ENCODE measurements around the gene SLC12A3.
A peak's percentile ranks its signal among the peaks of the same experiment; 100 is the strongest.

The SLC12A3 gene

DNA sequence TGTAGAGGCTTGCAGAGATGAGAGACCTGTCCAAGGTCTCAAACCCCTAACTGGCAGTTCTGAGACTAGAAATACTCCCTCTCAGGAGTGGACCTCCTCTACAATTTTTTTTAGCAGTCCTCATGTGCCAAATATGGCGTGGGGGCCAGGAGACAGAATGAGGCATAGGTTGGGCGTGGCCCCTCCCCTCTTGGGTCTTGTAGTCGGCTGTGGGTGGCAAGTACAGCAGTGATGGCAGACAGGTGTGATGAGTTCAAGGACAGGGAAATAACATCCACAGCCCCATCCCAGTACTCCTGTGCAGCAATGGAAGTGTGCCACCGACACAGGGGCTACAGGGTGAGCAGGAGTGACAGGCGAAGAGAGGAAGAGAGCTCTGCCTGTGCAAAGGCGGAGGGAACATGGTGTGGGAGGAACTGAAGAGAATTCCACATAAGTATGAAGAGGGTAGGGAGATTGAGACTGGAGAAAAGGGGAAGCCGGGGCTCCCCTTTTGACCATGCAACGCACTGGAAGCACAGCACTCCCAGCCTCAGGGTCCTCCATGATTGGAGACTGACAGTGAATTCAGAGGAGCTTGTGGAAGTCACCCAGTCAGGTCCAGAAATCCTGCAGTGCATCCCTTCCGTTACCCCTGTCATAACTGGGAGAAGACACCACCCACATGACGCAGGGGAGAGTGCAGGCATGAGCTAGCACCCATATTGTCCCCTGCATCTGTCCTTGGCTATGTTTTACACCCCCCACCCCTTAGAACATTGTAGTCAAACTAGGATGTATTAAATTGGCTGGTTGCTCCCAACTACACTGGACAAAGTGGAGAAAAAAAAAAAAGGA, 82.0 kb downstream of the SLC12A3 start:
- DNase-seq: no peak

DNA sequence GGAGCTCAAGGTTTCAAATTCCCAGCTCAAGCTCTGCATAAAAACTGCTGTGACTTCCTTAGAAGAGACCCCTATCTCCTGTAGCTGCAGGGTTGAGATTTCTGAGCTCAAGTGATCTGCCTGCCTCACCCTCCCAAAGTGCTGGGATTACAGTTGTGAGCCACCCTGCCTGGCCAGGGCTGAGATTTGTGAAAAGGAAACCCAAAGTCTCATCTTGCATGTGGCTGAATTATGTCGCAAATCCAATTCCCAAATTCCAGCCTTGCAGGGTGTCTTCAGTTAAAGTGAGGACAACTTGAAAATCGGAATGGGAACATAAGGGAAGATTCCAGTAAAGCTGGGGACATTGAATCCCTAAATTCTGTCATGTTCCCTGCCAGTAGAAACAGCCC, 82.6 kb downstream of the SLC12A3 start:
- DNase-seq: no peak

DNA sequence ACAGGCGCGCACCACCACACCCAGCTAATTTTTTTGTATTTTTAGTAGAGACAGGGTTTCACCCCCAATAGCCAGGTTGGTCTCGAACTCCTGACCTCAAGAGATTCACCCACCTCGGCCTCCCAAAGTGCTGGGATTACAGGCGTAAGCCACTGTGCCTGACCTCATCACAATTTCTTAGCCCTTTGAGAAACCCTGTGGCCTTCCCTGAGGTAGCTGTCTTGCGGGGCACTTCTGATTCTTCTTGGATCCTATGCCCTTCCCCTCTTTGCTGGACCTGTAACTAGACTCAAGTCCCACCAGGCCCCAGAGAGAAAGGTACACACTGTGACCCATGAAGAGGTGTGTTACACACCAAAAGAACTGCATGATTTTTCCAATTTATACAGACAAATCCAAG, 83.2 kb downstream of the SLC12A3 start:
- DNase-seq: no peak

DNA sequence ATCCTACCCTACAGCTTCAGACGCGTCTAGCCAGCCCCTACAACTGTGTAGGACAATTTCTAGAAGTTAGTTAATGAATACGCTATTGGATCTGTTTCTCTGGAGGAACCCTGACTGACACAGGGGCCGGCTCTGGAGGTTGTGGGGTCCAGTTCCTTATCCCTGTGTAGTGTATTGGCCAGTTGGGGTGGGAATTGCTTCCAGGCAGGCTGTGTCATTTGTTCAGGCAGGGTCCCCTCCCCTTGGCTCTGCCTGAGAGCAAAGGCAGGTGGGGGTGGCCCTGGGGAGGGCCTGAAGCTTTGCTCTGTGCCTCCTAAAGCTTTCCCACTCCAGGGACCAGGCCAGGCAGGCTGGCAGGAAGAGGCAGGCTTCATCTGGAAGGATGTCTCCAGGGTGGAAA, 85.0 kb downstream of the SLC12A3 start:
- no peak for DNase-seq

DNA sequence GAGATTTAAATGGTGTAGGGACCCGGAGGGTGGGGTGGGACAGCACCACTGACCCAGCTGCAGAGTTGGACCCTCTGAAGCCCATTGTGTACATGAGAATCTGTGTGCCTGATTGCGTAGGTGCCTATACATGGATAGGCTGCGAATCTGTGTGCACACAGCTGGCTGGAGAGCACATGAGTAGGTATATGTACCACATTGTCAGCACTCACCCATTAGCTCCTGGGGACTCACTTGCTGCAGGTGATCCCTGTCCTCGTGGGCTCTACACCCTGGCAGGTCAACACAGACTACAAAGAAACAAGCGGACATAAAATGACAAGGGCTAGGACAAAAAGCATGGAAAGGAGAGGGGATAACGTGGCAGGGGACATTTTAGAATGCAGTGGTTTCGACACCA, 85.4 kb downstream of the SLC12A3 start:
- no peak for DNase-seq

DNA sequence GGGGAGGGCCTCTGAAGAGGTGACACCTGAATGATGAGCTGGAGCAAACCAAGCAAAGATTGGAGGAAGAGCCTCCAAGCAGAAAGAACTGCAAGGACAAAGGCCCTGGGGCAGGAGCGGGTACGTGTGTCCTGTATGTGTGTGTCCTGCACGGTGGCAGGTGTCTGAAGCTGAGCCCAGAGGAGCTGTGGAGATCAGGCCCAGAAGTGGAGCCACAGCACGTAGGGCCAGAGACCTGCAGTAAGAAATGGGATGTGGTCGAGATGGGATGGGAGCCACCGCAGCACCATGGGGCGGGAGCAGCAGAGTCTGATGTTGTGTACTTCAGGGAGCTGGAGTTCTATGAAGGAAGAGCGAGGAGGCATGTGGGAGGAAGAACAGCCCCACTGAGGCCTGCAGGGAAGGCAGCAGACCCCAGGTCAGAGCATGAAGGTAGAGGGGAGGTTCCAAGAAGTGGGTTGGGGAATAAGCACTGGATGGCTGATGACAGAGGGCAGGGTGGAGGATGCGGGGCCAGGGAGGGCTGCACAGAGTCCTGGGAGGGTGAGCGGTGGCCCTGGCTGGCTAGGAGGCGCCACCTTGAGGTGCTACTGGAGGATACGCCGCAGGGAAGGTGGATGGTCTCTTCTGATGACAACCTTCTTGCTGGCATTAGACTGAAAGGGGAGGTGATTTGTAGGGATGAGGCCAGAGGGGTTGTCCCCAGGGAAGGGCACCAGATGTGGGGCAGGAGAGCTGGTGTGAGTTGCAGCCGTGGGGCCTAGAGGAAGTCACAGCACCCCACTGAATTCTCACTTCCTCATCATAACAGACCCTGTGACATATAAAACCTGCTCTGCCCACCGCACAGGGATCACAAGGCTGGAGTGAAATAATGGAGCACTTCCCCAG, 86.1 kb downstream of the SLC12A3 start:
- DNase-seq: peak in 3 of 4 experiments; percentile 18 to 31 (median 25)

DNA sequence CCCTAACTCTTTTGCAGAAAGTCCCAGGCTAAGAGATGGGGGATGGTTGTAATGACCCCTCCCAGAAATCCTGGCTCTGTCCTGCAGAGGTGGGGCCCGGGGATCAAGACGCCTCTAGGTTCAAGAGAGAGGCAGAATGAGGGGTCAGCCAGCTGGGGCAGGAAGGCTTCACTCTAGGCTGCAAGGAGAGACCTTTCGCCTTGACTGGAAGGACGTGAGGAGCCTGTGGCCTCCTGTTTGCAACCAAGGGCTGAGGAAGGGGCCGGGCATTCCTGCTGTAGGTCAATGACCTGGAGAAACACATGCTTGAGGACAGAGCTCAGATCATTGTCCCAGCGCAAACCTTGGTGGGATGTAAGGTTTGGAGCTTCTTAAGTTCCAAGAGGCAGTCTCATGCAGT, 88.0 kb downstream of the SLC12A3 start:
- no peak for DNase-seq

DNA sequence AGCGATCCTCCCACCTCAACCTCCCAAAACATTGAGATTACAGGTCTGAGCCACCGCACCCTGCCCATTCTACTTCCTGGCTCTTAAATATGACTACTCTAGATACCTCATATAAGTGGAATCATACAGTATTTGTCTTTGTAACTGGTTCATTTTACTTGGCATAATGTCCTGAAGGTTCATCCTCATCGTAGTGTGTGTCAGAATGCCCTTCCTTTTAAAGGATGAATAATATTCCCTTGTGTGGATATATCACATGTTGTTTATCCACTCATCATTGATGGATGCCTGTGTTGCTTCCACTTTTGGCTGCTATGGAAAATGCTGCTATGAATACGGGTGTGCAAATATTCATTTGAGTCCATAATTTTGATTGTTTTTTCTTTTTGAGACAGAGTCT, 91.1 kb downstream of the SLC12A3 start:
- no peak for DNase-seq

DNA sequence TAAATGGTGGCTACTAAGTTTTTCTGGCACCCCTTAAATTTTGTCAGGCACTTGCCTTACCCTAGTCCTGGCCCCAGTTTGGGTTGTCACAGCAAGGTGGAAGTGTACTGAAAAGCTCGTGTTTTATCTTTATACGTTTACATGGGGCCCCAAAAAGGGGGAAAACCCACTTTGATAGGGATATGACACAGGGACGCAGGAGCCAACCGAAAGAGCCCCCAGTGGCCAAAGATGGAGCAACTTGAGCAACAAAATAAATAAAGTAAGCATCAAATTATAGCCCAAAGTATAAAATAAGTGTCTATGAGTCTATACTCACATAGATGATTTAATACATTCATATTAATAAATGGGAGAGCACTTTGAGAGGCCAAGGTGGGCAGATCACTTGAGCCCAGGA, 91.7 kb downstream of the SLC12A3 start:
- no peak for DNase-seq

DNA sequence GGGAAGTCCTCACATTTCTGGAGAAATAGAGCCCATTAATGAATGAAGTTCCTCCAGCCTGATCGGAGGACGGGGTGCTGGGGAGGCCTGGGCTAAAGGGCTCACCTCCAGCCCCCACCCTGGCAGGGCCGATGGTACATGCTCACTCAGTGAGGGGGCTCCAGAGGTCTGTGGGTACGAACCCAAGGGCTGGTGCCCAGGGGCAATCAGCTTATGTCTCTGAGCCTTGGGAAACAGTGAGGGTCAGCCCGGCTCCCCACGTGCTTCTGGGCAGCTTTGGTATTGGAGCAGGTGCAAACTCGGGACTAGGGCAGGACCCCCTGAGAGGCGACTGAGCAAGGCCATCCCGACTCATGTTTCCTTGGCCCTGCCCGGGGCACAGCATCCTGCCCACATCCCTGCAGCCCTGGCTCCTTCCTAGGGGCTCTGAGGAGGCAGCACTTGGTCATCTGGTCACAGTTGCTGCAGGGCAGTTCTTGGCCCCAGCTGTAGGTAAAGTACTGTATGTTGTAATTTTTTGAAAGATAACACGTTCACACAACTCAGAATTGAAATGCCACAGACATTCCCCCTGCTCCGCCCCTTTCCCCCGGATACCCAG, 95.8 kb downstream of the SLC12A3 start:
- DNase-seq: no peak

DNA sequence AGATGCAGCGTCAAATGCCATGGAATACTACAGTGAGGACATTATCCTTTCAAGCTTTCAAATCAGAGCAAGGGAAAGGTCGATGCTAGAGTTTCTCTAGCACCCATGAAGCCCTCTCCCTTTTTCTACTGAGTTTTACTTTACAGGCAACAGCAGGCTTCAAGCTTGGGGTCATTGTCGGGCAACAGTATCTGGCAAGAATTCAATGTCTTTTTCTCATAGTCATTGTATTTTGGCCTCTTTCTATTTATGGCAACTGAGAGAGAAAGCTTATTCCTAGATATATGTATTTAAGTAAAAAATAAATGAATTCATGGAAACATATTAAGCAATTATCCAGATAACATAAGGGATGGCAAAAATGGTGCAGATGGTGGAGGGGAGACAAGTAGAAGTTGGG, 96.4 kb downstream of the SLC12A3 start:
- DNase-seq: no peak

DNA sequence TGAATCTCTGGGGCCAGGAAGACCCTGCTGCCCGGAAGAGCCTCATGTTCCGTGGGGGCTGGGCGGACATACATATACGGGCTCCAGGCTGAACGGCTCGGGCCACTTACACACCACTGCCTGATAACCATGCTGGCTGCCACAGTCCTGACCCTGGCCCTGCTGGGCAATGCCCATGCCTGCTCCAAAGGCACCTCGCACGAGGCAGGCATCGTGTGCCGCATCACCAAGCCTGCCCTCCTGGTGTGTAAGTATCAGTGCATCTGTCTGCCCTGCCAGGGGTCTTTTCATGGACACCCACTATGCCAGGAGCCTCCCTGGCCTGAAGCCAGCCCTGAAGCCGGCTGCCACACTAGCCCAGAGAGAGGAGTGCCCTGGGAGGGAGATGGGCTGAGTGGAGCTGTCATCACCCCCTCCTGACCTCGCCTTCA, 96.9 kb downstream of the SLC12A3 start, which contains the start of gene CETP:
Gene CETP (plus strand): TSS at position 100 of the 431 bp plus-strand sequence. CDS start 30 bp downstream, at position 130.
- DNase-seq: no peak

DNA sequence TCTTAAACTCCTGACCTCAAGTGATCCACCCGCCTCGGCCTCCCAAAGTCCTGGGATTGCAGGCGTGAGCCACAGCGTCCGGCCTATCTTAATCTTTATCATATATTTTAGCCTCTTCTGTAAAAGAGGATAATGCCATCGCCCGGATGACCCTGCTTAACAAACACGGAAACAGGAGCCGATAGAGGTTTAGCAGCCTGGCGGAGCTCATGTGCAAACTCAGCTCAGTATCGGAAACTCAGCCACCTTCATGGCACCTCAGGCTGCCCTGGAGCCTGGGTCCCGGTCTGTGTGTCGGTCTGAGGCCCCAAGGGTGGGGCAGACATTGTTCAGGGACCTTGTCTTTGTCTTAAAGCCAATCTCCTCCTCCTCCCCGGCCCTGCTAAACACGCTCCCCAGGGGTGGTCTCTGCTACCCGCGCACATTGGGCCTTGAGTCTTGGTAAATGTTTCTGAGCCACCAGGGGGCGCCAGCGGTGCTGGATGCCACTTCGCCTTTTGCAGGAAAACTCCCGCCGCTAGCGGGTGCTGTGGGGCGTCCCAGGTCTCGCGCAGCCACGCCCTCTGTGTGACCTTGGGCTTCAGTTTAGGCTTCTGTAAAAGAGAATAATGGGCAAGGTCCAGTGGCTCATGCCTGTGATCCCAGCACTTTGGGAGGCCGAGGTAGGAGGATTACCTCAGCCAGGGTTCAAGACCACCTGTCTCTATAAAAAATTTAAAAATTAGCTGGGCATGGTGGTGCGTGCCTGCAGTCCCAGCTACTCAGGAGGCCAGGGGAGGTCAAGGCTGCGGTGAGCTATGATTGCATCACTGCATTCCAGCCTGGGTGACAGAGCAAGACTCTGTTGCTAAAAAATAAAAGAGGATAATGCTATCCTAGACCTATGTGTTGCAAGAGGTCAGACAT, 99.5 kb downstream of the SLC12A3 start:
- DNase-seq: peak; percentile 84 to 97 (median 96)

Data from activated CD4-positive, CD25-positive, alpha-beta regulatory T cell (primary cell).